Upper lobe of left lung (tissue), 4 donors: ENCODE data around the gene CUEDC1.

Experiments used
- CTCF ChIP-seq, 6 experiments: fragments of 450-650 bp in 4 of 6; fragments of 200-600 bp in 2 of 6; sonication (generic) in 2 of 6; IDR thresholded peaks; one replicate each; pipeline ENCODE4 v1.5.1; 2016 to 2019; ENCODE audit warnings: antibody characterized with exemption in 6 of 6
- EP300 ChIP-seq, 4 donors: sonication (generic); formaldehyde crosslinking; IDR thresholded peaks; one replicate each; pipeline ENCODE4 v1.5.1; 2017; ENCODE audit warnings: antibody characterized with exemption in 4 of 4, control low read depth in 2 of 4
- POLR2A ChIP-seq, 4 donors: fragments of 450-650 bp; IDR thresholded peaks; one replicate each; pipeline ENCODE4 v1.5.1; 2016 to 2017; ENCODE audit warnings: antibody characterized with exemption in 4 of 4, mild to moderate bottlenecking in 2 of 4

- TF ChIP-seq POLR2A (IDR thresholded peaks at IDR 0.05), result no peak
- TF ChIP-seq CTCF (IDR thresholded peaks at IDR 0.05), result no peak
- no peak for TF ChIP-seq EP300 (IDR thresholded peaks at IDR 0.05)
Measured at GRCh38 chr17:57939797-57940196, 15.4 kb downstream of the CUEDC1 start.
